ENCODE measurements around the gene LIN9. TPM values are rescaled to one million over a fixed set of nuclear protein-coding genes. Genes with fewer than 3 reads are reported as not detected.

LIN9 gene
- total and polyA plus RNA-seq, 2 of the 8 experiments (the other 6 are each of a cell fraction or from before 2014, with no cell fraction given), result 5.6 to 12.6 TPM

- TF ChIP-seq BRCA1 (IDR thresholded peaks at IDR 0.05; ENCODE audit: low read depth, low read length), result no peak
- TF ChIP-seq SRF (IDR thresholded peaks at IDR 0.05; ENCODE audit: low read depth, low read length), result no peak
- no peak for TF ChIP-seq CEBPB (IDR thresholded peaks at IDR 0.05; ENCODE audit: low read depth, low read length)
- no peak for TF ChIP-seq JUND (IDR thresholded peaks at IDR 0.05; ENCODE audit: low read length)
- TF ChIP-seq FOSL1 (IDR thresholded peaks at IDR 0.05; ENCODE audit: insufficient read depth, low read depth, low read length), result no peak
- no peak for TF ChIP-seq TEAD4 (IDR thresholded peaks at IDR 0.05; ENCODE audit: low read depth, low read length)
- TF ChIP-seq KDM1A (IDR thresholded peaks at IDR 0.05; ENCODE audit: borderline replicate concordance, low read length), result no peak
- TF ChIP-seq BCL11A (IDR thresholded peaks at IDR 0.05; ENCODE audit: low read depth in 2 of 2, low read length in 2 of 2), result no peak
- no peak for TF ChIP-seq RXRA (IDR thresholded peaks at IDR 0.05; ENCODE audit: insufficient read depth, low read depth, low read length)
- no peak for TF ChIP-seq BACH1 (IDR thresholded peaks at IDR 0.05; ENCODE audit: low read length)
- TF ChIP-seq RBBP5 (IDR thresholded peaks at IDR 0.05; ENCODE audit: borderline replicate concordance, low read depth, low read length), result peak; percentile 99
Observed at GRCh38 chr1:226186124-226187018, 122.6 kb downstream of the LIN9 start, which contains the start of gene ACBD3 (continued).

Data from H1 (cell line).